COLO668 (cell line): Measurements from ENCODE around the gene SDR9C7.
"Not testable (repeated sequence)": the region's sequence is repeated elsewhere in the genome, so short reads cannot be mapped to it uniquely, and the experiment has no call there.

Experiments used
- DNase-seq: peaks from one replicate; lab custom pipeline; 2025; ENCODE audit not compliant: unreplicated experiment; lab: John Stamatoyannopoulos, UW

SDR9C7 gene

GRCh38 chr12:56954057-56954957, 20.1 kb upstream of the SDR9C7 start:
- DNase-seq, result no peak

GRCh38 chr12:56953314-56953713, 19.1 kb upstream of the SDR9C7 start:
- no peak for DNase-seq

- DNase-seq, result no peak
Measured at GRCh38 chr12:56951582-56952339, 17.6 kb upstream of the SDR9C7 start.

DNA sequence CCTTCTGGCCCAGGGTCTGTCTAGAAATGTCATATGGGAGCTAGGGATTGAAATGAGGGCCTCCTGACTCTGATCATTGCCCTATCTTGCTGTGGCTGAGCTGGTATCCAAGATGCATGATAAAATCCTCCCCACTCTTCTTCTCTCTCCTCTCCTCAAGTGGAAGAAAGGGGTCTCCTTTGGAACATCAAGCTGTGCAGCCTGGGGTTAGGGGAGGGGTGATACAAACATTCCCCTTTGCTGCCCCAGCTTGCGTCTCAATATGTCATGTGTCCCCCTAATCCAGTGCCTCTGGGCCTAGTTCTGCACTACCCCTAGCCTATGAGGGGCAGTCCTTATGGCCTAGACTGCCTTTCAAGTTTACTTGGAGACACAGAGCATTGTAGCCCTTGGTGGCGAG, 14.7 kb upstream of the SDR9C7 start:
- no peak for DNase-seq

- no peak for DNase-seq
Measured at GRCh38 chr12:56948457-56948777, 14.2 kb upstream of the SDR9C7 start.

DNA sequence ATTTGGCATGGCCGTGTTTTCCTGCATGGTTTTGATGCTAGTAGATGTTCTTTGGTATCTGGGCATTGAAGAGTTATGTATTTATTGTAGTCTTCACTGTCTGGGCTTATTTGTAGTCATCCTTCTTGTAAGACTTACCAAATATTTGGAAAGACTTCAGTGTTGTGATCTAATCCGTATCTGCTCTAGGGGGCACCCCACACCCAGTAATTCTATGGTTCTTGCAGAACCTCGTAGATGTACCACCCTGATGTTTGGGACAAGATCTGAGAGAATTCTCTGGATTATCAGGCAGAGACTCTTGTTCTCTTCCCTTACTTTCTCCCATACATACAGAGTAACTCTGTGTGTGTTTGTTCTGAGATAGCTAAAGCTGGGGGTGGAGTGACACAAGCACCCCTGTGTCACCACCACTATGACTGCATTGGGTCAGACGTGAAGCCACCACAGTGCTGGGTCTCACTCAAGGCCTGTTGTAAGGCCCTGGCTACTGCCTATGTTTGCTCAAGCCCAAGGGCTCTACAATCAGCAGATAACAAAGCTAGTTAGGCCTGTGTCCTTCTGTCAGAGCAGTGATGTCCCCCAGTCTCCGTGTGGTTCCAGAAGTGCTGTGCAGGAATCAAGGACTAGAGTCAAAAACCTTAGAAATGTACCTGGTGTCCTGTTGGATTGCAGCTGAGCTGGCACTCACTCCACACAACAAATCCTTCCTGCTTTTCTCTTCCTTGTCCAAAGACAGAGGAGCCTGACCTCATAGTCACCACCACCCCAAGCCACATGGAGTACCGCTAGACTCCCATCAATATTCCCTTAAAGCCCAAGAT, 13.6 kb upstream of the SDR9C7 start:
- DNase-seq, result no peak

DNA sequence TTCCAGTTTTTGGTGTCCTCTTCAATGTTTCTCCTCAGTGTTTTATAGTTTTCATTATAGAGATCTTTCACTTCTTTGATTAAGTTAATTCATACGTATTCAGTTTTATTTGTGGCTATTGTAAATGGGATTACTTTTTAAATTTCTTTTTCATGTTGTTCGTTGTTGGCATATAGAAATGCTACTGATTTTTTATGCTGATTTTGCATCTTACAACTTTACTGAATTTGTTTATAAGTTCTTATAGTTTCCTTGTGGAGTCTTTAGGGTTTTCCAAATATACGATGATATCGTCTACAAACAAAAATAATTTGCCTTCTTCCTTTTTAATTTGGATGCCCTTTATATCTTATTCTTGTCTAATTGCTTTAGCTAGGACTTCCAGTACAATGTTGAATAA, 9.7 kb upstream of the SDR9C7 start:
- DNase-seq, result no peak

GRCh38 chr12:56943374-56943773, 9.2 kb upstream of the SDR9C7 start:
- DNase-seq, result not testable (repeated sequence)

- no peak for DNase-seq
Measured at GRCh38 chr12:56941299-56942017, 7.2 kb upstream of the SDR9C7 start.

GRCh38 chr12:56940942-56941298, 6.7 kb upstream of the SDR9C7 start:
- not testable (repeated sequence) for DNase-seq

GRCh38 chr12:56935752-56936151, 1.5 kb upstream of the SDR9C7 start:
- DNase-seq, result no peak

DNA sequence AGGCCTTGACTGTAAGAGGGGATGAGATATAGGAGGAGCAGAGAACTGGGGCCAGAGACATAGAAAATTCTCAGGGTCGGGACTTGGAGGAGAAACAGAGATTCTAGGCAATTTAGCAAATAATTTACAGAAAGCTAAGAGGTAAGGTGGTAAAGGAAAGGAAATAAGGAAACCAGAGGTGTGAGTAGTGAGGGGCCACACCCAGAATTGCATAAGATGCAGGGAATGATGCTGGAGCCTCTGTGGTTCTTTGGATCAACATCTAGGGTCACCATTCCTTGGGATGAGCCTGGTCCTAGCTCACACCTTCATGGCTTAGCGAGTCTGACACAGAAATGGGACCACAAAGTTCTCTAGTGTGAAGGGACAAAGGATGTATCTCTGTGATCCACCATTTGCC, 949 bp upstream of the SDR9C7 start:
- DNase-seq, result no peak

- no peak for DNase-seq
Measured at GRCh38 chr12:56932867-56933266, 1.3 kb downstream of the SDR9C7 start.

DNA sequence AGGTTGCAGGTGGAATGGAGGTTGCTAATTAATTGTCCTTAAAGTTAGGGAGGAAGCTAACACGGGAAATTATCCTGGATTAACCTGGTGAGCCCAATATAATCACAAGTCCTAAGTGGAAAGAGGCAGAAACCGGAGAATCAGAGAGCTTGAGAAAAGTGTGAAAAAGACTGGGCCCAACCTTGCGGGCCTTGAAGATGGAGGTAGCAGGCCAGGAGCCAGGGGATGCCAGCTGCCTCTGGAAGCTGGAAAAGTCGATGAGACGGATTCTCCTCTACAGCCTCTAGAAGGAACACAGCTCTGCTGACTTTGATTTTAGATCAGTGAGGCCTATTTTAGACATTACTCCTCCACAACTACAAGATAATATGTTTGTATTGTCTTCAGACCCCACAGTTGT, 2.1 kb downstream of the SDR9C7 start:
- DNase-seq, result no peak

- DNase-seq, result no peak
Measured at GRCh38 chr12:56931474-56931978, 2.7 kb downstream of the SDR9C7 start.

DNA sequence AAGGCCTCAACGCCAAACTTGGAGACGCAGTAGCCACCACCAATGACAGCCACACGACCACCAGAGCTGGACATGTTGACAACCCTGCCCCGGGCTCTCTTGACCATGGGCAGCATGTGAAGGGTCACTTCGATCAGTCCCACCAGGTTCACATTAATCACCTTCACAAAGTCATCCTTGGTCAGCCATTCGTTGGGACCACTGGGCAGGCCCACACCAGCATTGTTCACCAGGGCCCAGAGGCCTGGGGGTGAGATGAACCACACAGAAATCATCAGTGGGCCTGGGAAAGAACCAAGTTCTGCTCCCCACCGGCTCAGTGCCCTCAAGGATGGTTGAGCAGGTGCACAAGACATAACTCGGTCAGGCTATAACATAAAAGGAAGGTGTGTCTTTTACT, 4.0 kb downstream of the SDR9C7 start:
- no peak for DNase-seq

DNA sequence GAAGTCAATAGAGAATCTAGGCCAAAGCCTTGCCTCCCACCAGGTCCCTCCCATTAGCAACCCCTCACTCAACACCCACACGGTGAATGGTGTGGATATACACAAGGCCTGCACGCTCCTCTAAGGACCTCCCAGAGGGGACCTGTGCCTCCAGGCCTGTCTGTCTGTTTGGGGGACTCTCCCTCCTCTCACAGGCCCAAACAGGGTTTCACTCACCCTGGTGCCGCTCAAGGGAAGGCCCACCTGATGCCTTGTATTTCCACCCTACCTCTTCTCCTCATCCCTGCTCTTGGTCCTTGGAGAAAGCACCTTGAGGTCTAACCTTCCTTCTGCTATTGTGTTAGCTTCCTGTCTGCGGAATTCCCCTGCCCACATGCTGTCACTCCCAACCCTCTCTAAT, 4.4 kb downstream of the SDR9C7 start:
- no peak for DNase-seq

DNA sequence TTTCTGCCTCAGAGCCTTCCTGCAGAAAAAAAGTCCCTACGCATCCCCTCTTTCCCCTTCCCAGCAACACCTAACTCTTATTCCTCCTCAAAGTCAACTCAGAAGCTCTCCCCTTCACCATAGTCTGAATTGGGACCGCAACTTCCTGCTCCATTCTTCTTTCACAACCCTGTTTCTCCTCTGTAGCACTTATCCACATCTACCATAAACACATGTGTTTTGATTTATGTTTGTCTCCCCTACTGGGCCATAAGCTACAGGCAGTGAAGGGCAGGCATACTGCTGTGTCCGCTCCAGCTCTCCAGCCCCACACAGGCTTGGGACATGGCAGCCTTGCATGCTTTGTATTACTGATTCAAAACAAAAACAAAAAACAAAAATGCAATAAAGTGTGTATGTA, 5.9 kb downstream of the SDR9C7 start:
- no peak for DNase-seq

- DNase-seq, result no peak
Measured at GRCh38 chr12:56927281-56927680, 6.9 kb downstream of the SDR9C7 start.

DNA sequence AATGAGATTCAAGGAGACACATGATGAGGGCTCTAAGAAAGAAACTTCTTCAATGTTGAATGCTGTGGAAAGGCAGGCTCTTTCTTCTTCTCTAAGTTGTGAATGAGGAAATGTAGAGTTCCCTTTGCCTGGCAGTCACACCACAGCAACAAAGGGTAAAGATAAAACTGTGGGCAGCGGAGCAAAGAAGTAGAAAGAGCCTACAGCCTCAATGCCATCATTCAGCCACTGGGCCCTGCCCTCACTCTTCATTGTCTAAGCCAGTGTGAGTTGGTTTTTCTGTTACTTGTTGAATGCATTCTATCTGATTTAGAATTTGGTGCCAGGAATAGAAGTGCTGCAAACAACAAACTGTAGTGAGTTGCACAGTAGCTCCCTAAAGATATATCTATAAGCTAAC, 12.2 kb downstream of the SDR9C7 start:
- DNase-seq, result no peak

GRCh38 chr12:56921346-56921745, 12.9 kb downstream of the SDR9C7 start:
- no peak for DNase-seq
